HG03378 (cell line): ENCODE data around the gene GPSM1.
"Not testable (repeated sequence)": the region's sequence is repeated elsewhere in the genome, so short reads cannot be mapped to it uniquely, and the experiment has no call there.

Source experiments
- ATAC-seq: cut with Tn5 transposase; IDR thresholded peaks from one replicate; pipeline ENCODE4 v1.9.1; 2021; ENCODE audit warnings: mild to moderate bottlenecking, moderate library complexity; ENCODE audit not compliant: unreplicated experiment

Gene GPSM1

GRCh38 chr9:136316896-136317676 is 10.3 kb upstream of the GPSM1 start:
- ATAC-seq, result no peak

- ATAC-seq, result no peak
Observed at GRCh38 chr9:136317695-136318094, 9.6 kb upstream of the GPSM1 start.

- ATAC-seq, result no peak
Observed at GRCh38 chr9:136318111-136318775, 9.1 kb upstream of the GPSM1 start.

GRCh38 chr9:136318776-136319241 is 8.5 kb upstream of the GPSM1 start:
- ATAC-seq, result no peak

GRCh38 chr9:136319244-136319643 is 8.1 kb upstream of the GPSM1 start:
- ATAC-seq, result not testable (repeated sequence)

GRCh38 chr9:136319955-136320354 is 7.4 kb upstream of the GPSM1 start:
- not testable (repeated sequence) for ATAC-seq

GRCh38 chr9:136320972-136321371 is 6.4 kb upstream of the GPSM1 start:
- ATAC-seq, result not testable (repeated sequence)

- no peak for ATAC-seq
Observed at GRCh38 chr9:136321561-136321960, 5.8 kb upstream of the GPSM1 start.

- ATAC-seq, result no peak
Observed at GRCh38 chr9:136322756-136323330, 4.5 kb upstream of the GPSM1 start.

GRCh38 chr9:136323371-136323789 is 4.0 kb upstream of the GPSM1 start:
- ATAC-seq, result no peak

- no peak for ATAC-seq
Observed at GRCh38 chr9:136324501-136325300, 2.6 kb upstream of the GPSM1 start.

GRCh38 chr9:136325358-136325757 is 2.0 kb upstream of the GPSM1 start:
- no peak for ATAC-seq

- no peak for ATAC-seq
Observed at GRCh38 chr9:136326061-136326760, 1.1 kb upstream of the GPSM1 start.

- ATAC-seq, result no peak
Observed at GRCh38 chr9:136326761-136327303, 507 bp upstream of the GPSM1 start.

- ATAC-seq, result no peak
Observed at GRCh38 chr9:136328011-136328621, 777 bp downstream of the GPSM1 start.

GRCh38 chr9:136328622-136329041 is 1.3 kb downstream of the GPSM1 start:
- no peak for ATAC-seq

GRCh38 chr9:136329211-136329627 is 1.9 kb downstream of the GPSM1 start:
- no peak for ATAC-seq

GRCh38 chr9:136329636-136330405 is 2.5 kb downstream of the GPSM1 start:
- no peak for ATAC-seq

- no peak for ATAC-seq
Observed at GRCh38 chr9:136330406-136330990, 3.2 kb downstream of the GPSM1 start.
